Activated naive CD4-positive, alpha-beta T cell treated with anti-CD3 and anti-CD28 coated beads, Interleukin-2, amount 50 U/mL, for 72 hours (primary cell): ENCODE results near the gene AGPS. TPM values are rescaled to one million over a fixed set of nuclear protein-coding genes. Genes with fewer than 3 reads are reported as not detected.
"Not testable (repeated sequence)": the region's sequence is repeated elsewhere in the genome, so short reads cannot be mapped to it uniquely, and the experiment has no call there.

ENCODE experiments used
- ATAC-seq, 2 donors: fragments of 150-1000 bp; cut with Tn5 transposase; 2 replicates each; pipeline ENCODE4 v1.10.0; 2021; ENCODE audit warnings: mild to moderate bottlenecking in 2 of 2, moderate library complexity in 2 of 2
- DNase-seq, 2 donors: peaks; one replicate each; pipeline ENCODE4 v3.0.0; 2021 to 2022; ENCODE audit warnings: low spot score in 2 of 2
- H3K27ac Mint-ChIP-seq, 2 donors: one replicate each; pipeline ENCODE4 v1.8.0; 2022; ENCODE audit warnings: mild to moderate bottlenecking in 2 of 2, mixed read lengths in 2 of 2
- H3K36me3 Mint-ChIP-seq, 2 donors: one replicate each; pipeline ENCODE4 v1.8.0; 2022; ENCODE audit warnings: mixed read lengths in 2 of 2
- H3K9me3 Mint-ChIP-seq, 2 donors: one replicate each; pipeline ENCODE4 v1.8.0; 2022; ENCODE audit warnings: mixed read lengths in 2 of 2
- total RNA-seq, 2 donors: library from RNA; stranded (reverse); gene quantifications; one replicate each; pipeline ENCODE4 v1.2.3, GENCODE V29; 2022

AGPS gene
- total RNA-seq, 2 donors from 2014 or later = 46.5 to 53.2 TPM

GRCh38 chr2:177400337-177400923, 7.9 kb downstream of the AGPS start:
- DNase-seq = no peak
- Mint-ChIP-seq H3K9me3 (no peaks in the 10 kb centered on the region), H3K36me3 (peaks cover 0 to 13% of the 10 kb centered on the region in 2 donors), H3K27ac (no peak overlapping the region)
- ATAC-seq = no peak

- H3K27ac Mint-ChIP-seq = no peak overlapping the region
- H3K36me3 Mint-ChIP-seq = peaks cover 0 to 9% of the 10 kb centered on the region in 2 donors
- DNase-seq = no peak
- peaks cover 0 to 8% of the 10 kb centered on the region in 2 donors for H3K9me3 Mint-ChIP-seq
- no peak for ATAC-seq
Observed at GRCh38 chr2:177402096-177402495, 9.5 kb downstream of the AGPS start.

- peaks cover 0 to 8% of the 10 kb centered on the region in 2 donors for H3K9me3 Mint-ChIP-seq
- no peak overlapping the region for H3K27ac Mint-ChIP-seq
- DNase-seq = no peak
Observed at GRCh38 chr2:177403838-177404237, 11.3 kb downstream of the AGPS start.

GRCh38 chr2:177404243-177404642, 11.7 kb downstream of the AGPS start:
- Mint-ChIP-seq H3K36me3 (peaks cover 0 to 15% of the 10 kb centered on the region in 2 donors), H3K27ac (no peak overlapping the region), H3K9me3 (peaks cover 0 to 8% of the 10 kb centered on the region in 2 donors)
- no peak for DNase-seq
- no peak for ATAC-seq

More at GRCh38 chr2:177403838-177404237, 11.3 kb downstream of the AGPS start:
- ATAC-seq = no peak
- H3K36me3 Mint-ChIP-seq = peaks cover 0 to 14% of the 10 kb centered on the region in 2 donors

- DNase-seq (no peak), ATAC-seq (no peak)
- Mint-ChIP-seq H3K9me3 (peaks cover 0 to 8% of the 10 kb centered on the region in 2 donors), H3K27ac (no peak overlapping the region), H3K36me3 (peaks cover 0 to 21% of the 10 kb centered on the region in 2 donors)
Observed at GRCh38 chr2:177405029-177405692, 12.6 kb downstream of the AGPS start.

GRCh38 chr2:177406182-177406581, 13.6 kb downstream of the AGPS start:
- ATAC-seq = no peak
- Mint-ChIP-seq H3K36me3 (peaks cover 0 to 21% of the 10 kb centered on the region in 2 donors), H3K9me3 (peaks cover 0 to 8% of the 10 kb centered on the region in 2 donors), H3K27ac (no peak overlapping the region)
- no peak for DNase-seq

GRCh38 chr2:177407031-177407430, 14.5 kb downstream of the AGPS start:
- ATAC-seq (no peak), DNase-seq (no peak)
- peaks cover 0 to 25% of the 10 kb centered on the region in 2 donors for H3K36me3 Mint-ChIP-seq
- peaks cover 0 to 13% of the 10 kb centered on the region in 2 donors for H3K9me3 Mint-ChIP-seq
- peak overlapping the region in 1 of 2 donors; percentile 45 for H3K27ac Mint-ChIP-seq

- H3K9me3 Mint-ChIP-seq = peaks cover 0 to 13% of the 10 kb centered on the region in 2 donors
- H3K36me3 Mint-ChIP-seq = peaks cover 0 to 35% of the 10 kb centered on the region in 2 donors
- not testable (repeated sequence) for DNase-seq, H3K27ac Mint-ChIP-seq, ATAC-seq
Observed at GRCh38 chr2:177410629-177411028, 18.1 kb downstream of the AGPS start.

- Mint-ChIP-seq H3K9me3 (peaks cover 0 to 6% of the 10 kb centered on the region in 2 donors), H3K27ac (no peak overlapping the region), H3K36me3 (peaks cover 0 to 21% of the 10 kb centered on the region in 2 donors)
- DNase-seq (no peak), ATAC-seq (peak; percentile 26 to 54)
Observed at GRCh38 chr2:177413703-177414102, 21.1 kb downstream of the AGPS start.

GRCh38 chr2:177419274-177419673, 26.7 kb downstream of the AGPS start:
- no peak for ATAC-seq
- Mint-ChIP-seq H3K36me3 (peaks cover 11 to 13% of the 10 kb centered on the region in 2 donors), H3K9me3 (no peaks in the 10 kb centered on the region), H3K27ac (no peak overlapping the region)
- DNase-seq = no peak

GRCh38 chr2:177422271-177422670, 29.7 kb downstream of the AGPS start:
- ATAC-seq (no peak), DNase-seq (no peak)
- peaks cover 35 to 42% of the 10 kb centered on the region in 2 donors for H3K36me3 Mint-ChIP-seq
- H3K27ac Mint-ChIP-seq = no peak overlapping the region
- peaks cover 13 to 15% of the 10 kb centered on the region in 2 donors for H3K9me3 Mint-ChIP-seq

GRCh38 chr2:177424120-177424519, 31.5 kb downstream of the AGPS start:
- peaks cover 28 to 31% of the 10 kb centered on the region in 2 donors for H3K9me3 Mint-ChIP-seq
- ATAC-seq, DNase-seq, H3K27ac Mint-ChIP-seq: not testable (repeated sequence)
- H3K36me3 Mint-ChIP-seq = peaks cover 53 to 60% of the 10 kb centered on the region in 2 donors

GRCh38 chr2:177424620-177425019, 32.0 kb downstream of the AGPS start:
- H3K36me3 Mint-ChIP-seq = peaks cover 58 to 65% of the 10 kb centered on the region in 2 donors
- peaks cover 28 to 33% of the 10 kb centered on the region in 2 donors for H3K9me3 Mint-ChIP-seq
- ATAC-seq, DNase-seq, H3K27ac Mint-ChIP-seq: not testable (repeated sequence)

GRCh38 chr2:177427316-177427715, 34.7 kb downstream of the AGPS start:
- no peak overlapping the region for H3K27ac Mint-ChIP-seq
- no peak for ATAC-seq
- peaks cover 69 to 75% of the 10 kb centered on the region in 2 donors for H3K36me3 Mint-ChIP-seq
- H3K9me3 Mint-ChIP-seq = peaks cover 36 to 39% of the 10 kb centered on the region in 2 donors
- DNase-seq = no peak

- not testable (repeated sequence) for ATAC-seq, DNase-seq, H3K27ac Mint-ChIP-seq
- peaks cover 37 to 39% of the 10 kb centered on the region in 2 donors for H3K9me3 Mint-ChIP-seq
- peaks cover 75 to 80% of the 10 kb centered on the region in 2 donors for H3K36me3 Mint-ChIP-seq
Observed at GRCh38 chr2:177427936-177428335, 35.4 kb downstream of the AGPS start.

GRCh38 chr2:177429688-177430325, 37.2 kb downstream of the AGPS start:
- no peak for DNase-seq
- Mint-ChIP-seq H3K9me3 (peaks cover 39 to 40% of the 10 kb centered on the region in 2 donors), H3K27ac (no peak overlapping the region), H3K36me3 (peaks cover 76 to 84% of the 10 kb centered on the region in 2 donors)
- no peak for ATAC-seq

GRCh38 chr2:177430411-177430810, 37.8 kb downstream of the AGPS start:
- peaks cover 39 to 40% of the 10 kb centered on the region in 2 donors for H3K9me3 Mint-ChIP-seq
- H3K27ac Mint-ChIP-seq = no peak overlapping the region
- ATAC-seq = no peak
- no peak for DNase-seq
- peaks cover 72 to 79% of the 10 kb centered on the region in 2 donors for H3K36me3 Mint-ChIP-seq
